Activated T-helper 1 cell treated with anti-CD3 and anti-CD28 coated beads, Interleukin-12 subunit alpha, Interleukin-12 subunit beta, Interleukin-2, Interleukin-4 antibody, amounts not matched to agents 30 ng/mL and 10 ng/mL and 1 ng/mL, durations not matched to agents 14 hours and 24 hours and 36 hours (primary cell): Measurements from ENCODE around the gene CHRDL2. TPM values are rescaled to one million over a fixed set of nuclear protein-coding genes. Genes with fewer than 3 reads are reported as not detected.
"Not testable (repeated sequence)": the region's sequence is repeated elsewhere in the genome, so short reads cannot be mapped to it uniquely, and the experiment has no call there.

Experiments used
- DNase-seq: peaks from one replicate; pipeline ENCODE4 v3.0.0; 2021; ENCODE audit warnings: low spot score
- H3K27ac Mint-ChIP-seq: one replicate; pipeline ENCODE4 v1.8.0; 2021; ENCODE audit warnings: mild to moderate bottlenecking, mixed read lengths
- H3K27me3 Mint-ChIP-seq: one replicate; pipeline ENCODE4 v1.8.0; 2022; ENCODE audit warnings: mild to moderate bottlenecking, moderate library complexity, mixed read lengths; ENCODE audit not compliant: insufficient read depth
- H3K36me3 Mint-ChIP-seq: one replicate; pipeline ENCODE4 v1.8.0; 2021; ENCODE audit warnings: low read depth, mixed read lengths
- H3K4me1 Mint-ChIP-seq: one replicate; pipeline ENCODE4 v1.8.0; 2021; ENCODE audit warnings: low read depth, mixed read lengths
- H3K4me3 Mint-ChIP-seq: one replicate; pipeline ENCODE4 v1.8.0; 2021; ENCODE audit warnings: mild to moderate bottlenecking, moderate library complexity, mixed read lengths
- H3K9me3 Mint-ChIP-seq: one replicate; pipeline ENCODE4 v1.8.0; 2021; ENCODE audit warnings: mixed read lengths
- intact Hi-C: fragments of 100-400 bp; cut with micrococcal nuclease; formaldehyde crosslinking; loops from one replicate; pipeline ENCODE4 v1.15.1; 2024
- total RNA-seq: library from RNA; stranded (reverse); gene quantifications from 2 replicates; pipeline ENCODE4 v1.2.3, GENCODE V29; 2022

Gene CHRDL2
- total RNA-seq, 1 donor from 2014 or later, result not detected

DNA sequence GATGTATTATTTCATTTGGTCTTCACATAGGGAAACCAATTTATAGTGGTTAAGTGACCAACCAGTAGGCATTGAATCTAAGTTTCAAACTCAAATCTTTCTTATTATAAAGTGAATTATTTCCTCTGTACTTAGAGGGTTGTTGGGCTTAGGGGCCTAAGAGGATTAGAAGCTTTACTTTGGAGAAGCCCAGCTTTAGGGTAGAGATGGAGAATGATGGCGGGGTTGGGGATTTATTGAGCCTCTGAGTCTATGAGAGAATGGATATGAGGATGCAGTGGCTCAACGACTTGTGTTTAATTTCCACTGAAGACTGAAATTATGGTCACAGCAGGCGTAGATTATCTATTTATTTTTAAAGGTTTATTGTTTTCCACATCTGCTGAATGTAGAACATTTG, 55.5 kb downstream of the CHRDL2 start:
- Mint-ChIP-seq H3K4me1 (no peaks in the 10 kb centered on the region), H3K27me3 (peaks cover 7% of the 10 kb centered on the region), H3K9me3 (no peaks in the 10 kb centered on the region), H3K4me3 (no peak overlapping the region), H3K36me3 (no peaks in the 10 kb centered on the region), H3K27ac (no peak overlapping the region)
- intact Hi-C loops, result no loop called here
- DNase-seq, result no peak

GRCh38 chr11:74673693-74674360, 57.4 kb downstream of the CHRDL2 start:
- Mint-ChIP-seq H3K36me3 (no peaks in the 10 kb centered on the region), H3K4me3 (no peak overlapping the region), H3K9me3 (no peaks in the 10 kb centered on the region), H3K27ac (no peak overlapping the region), H3K27me3 (no peaks in the 10 kb centered on the region), H3K4me1 (no peaks in the 10 kb centered on the region)
- DNase-seq, result no peak
- intact Hi-C loops, result no loop called here

- Mint-ChIP-seq H3K27me3 (no peaks in the 10 kb centered on the region), H3K4me1 (no peaks in the 10 kb centered on the region), H3K9me3 (no peaks in the 10 kb centered on the region), H3K36me3 (no peaks in the 10 kb centered on the region), H3K27ac (no peak overlapping the region), H3K4me3 (no peak overlapping the region)
- no peak for DNase-seq
- intact Hi-C loops, result no loop called here
These were observed 58.1 kb downstream of the CHRDL2 start for GRCh38 chr11:74672956-74673692.

- Mint-ChIP-seq H3K9me3 (no peaks in the 10 kb centered on the region), H3K27me3 (no peaks in the 10 kb centered on the region), H3K4me1 (no peaks in the 10 kb centered on the region), H3K4me3 (no peak overlapping the region), H3K27ac (no peak overlapping the region), H3K36me3 (no peaks in the 10 kb centered on the region)
- DNase-seq, result no peak
- intact Hi-C loops, result no loop called here
These were observed 58.8 kb downstream of the CHRDL2 start for GRCh38 chr11:74672332-74672955.

DNA sequence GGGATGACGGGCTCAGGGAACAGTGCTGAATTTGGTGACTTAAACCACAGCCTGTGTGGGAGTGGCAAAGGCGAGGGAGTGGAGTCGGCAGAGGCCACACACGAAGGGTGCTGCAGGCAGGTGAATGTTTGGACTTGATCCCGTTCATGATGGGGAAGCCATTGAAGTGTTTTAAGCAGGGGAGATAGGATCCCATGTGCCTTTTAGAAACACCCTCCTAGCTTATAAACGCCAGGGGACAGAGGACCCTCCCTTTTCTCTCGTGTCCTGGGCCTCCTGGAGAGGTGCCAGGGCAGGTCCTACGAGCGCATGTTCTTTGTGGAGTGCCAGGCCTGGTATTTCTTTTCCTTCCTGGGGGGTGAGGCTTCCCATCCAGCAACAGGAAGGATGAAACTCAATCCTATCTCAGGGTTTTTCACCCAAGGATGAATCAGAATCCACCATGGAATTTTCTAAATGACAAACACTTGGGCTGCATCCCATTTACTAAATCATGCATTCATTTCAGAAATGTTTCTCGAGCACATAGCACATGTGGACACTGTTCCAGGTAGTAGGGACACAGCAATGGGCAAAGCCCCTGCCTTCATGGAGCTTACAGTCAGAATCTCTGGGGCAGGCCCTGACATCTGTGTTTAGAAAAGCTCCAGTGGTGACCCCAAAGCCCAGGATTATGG, 59.6 kb downstream of the CHRDL2 start:
- H3K27me3 Mint-ChIP-seq, result no peaks in the 10 kb centered on the region
- no peak overlapping the region for H3K27ac Mint-ChIP-seq
- intact Hi-C loops, result no loop called here
- H3K9me3 Mint-ChIP-seq, result no peaks in the 10 kb centered on the region
- no peaks in the 10 kb centered on the region for H3K36me3 Mint-ChIP-seq
- DNase-seq, result no peak
- no peaks in the 10 kb centered on the region for H3K4me1 Mint-ChIP-seq
- H3K4me3 Mint-ChIP-seq, result no peak overlapping the region

GRCh38 chr11:74670171-74670570, 61.1 kb downstream of the CHRDL2 start:
- H3K4me1 Mint-ChIP-seq, result no peaks in the 10 kb centered on the region

DNA sequence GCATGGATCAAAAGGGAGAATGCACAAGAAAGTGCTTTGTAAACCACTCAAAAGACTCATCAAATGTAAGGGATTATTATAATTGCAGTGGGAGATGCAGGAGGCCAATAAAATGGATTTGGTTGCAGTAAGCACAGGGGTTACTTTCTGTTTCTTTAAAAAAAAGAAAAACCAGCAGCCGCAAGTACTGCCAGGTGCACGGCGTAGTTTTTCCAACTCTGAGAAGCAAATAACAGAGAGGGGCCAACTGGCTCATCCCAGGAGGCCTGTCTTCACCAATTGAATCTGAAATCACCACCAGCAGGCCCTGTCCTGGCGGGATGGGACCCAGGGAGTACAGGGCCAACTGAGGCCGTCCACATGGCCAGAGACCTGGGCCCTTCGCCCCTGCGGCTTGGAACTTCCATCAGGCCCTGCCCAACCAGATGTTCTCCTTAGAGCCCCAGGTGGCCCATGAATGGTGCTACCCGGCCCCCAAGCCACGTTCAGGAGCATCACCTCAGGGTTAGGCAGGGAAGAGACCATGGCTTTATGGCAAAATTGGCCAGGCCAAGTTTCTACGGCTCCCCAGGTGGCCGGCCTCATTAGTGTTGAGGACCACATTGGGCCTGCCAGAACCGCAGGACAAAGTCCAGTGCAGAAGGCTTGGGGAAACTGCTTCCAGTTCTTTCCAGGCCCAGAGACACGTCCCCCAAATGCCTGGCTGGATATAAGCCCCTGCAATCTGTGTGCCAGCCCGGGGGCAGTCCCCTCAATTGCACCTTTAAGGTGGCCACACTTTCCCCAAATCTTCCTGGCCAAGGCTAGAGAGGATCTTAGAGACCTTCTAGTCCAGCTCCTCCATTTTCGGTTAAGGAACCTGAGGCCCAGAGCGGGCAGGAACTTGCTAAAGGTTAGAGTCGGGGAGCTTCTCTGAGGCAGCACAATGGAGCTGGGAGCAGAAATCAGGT, 61.7 kb downstream of the CHRDL2 start:
- no peak overlapping the region for H3K4me3 Mint-ChIP-seq
- intact Hi-C loops, result no loop called here
- H3K4me1 Mint-ChIP-seq, result no peaks in the 10 kb centered on the region
- DNase-seq, result no peak
- H3K27ac Mint-ChIP-seq, result no peak overlapping the region
- no peaks in the 10 kb centered on the region for H3K9me3 Mint-ChIP-seq
- H3K27me3 Mint-ChIP-seq, result no peaks in the 10 kb centered on the region
- no peaks in the 10 kb centered on the region for H3K36me3 Mint-ChIP-seq

More at GRCh38 chr11:74670171-74670570, 61.1 kb downstream of the CHRDL2 start:
- no peaks in the 10 kb centered on the region for H3K9me3 Mint-ChIP-seq
- no peaks in the 10 kb centered on the region for H3K27me3 Mint-ChIP-seq
- H3K4me3 Mint-ChIP-seq, result no peak overlapping the region
- no peak for DNase-seq
- H3K27ac Mint-ChIP-seq, result no peak overlapping the region
- H3K36me3 Mint-ChIP-seq, result no peaks in the 10 kb centered on the region
- intact Hi-C loops, result no loop called here

DNA sequence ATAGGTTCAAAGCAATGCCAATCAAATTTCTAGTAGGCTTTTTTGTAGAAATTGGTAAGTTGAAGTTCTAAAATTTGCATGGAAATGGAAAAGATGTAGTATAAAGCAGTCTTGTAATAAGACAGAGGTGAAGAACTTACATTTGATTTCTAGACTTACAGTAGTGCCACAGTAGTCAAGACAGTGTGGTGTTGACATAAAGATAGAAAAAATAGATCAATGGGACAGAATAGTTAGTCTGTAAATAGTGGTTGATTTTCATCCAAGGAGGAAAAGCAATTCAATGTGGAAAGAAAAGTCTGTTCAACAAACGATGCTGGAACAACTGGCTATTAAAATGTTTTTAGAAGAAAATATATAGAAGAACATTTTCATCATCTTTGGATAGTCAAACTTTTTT, 67.9 kb downstream of the CHRDL2 start:
- Mint-ChIP-seq H3K36me3 (peaks cover 16% of the 10 kb centered on the region), H3K9me3 (peaks cover 7% of the 10 kb centered on the region), H3K27me3 (no peaks in the 10 kb centered on the region), H3K27ac (no peak overlapping the region), H3K4me1 (no peaks in the 10 kb centered on the region), H3K4me3 (no peak overlapping the region)
- intact Hi-C loops, result no loop called here
- no peak for DNase-seq

GRCh38 chr11:74662487-74663103, 68.6 kb downstream of the CHRDL2 start:
- no peaks in the 10 kb centered on the region for H3K27me3 Mint-ChIP-seq
- peaks cover 16% of the 10 kb centered on the region for H3K36me3 Mint-ChIP-seq
- intact Hi-C loops, result no loop called here
- H3K4me1 Mint-ChIP-seq, result no peaks in the 10 kb centered on the region
- DNase-seq, result no peak
- H3K9me3 Mint-ChIP-seq, result peaks cover 7% of the 10 kb centered on the region
- no peak overlapping the region for H3K27ac Mint-ChIP-seq
- no peak overlapping the region for H3K4me3 Mint-ChIP-seq

DNA sequence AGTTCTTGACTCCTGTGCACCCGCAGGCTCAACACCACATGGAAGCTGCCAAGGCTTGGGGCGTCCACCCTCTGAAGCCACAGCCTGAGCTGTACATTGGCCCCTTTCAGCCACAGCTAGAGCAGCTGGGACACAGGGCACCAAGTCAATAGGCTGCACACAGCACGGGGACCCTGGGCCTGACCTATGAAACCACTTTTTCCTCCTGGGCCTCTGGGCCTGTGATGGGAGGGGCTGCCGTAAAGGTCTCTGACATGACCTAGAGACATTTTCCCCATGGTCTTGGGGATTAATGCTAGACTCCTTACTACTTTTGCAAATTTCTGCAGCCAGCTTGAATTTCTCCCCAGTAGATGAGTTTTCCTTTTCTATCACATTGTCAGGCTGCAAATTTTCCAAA, 72.1 kb downstream of the CHRDL2 start:
- H3K36me3 Mint-ChIP-seq, result peaks cover 16% of the 10 kb centered on the region
- H3K27ac Mint-ChIP-seq, DNase-seq, H3K27me3 Mint-ChIP-seq, H3K9me3 Mint-ChIP-seq, intact Hi-C loops, H3K4me1 Mint-ChIP-seq, H3K4me3 Mint-ChIP-seq: not testable (repeated sequence)

DNA sequence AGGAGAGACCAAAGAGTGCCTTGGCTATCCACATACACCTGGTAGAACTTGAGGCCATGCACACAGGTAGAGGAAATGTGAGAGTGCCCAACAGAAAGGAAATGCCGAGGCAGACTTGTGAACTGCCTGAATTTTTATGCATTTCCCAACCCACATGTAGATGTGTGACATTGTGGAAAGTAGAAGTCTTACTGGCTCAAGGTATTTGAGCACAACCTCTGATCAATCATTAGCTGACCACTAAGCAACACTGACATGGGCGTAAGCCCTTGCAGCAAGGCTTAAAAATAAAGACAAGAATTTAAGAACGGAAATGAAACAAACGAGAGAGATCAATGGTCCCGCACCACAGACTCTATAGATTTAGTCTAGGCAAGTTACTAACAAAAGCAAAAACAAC, 76.2 kb downstream of the CHRDL2 start:
- peaks cover 29% of the 10 kb centered on the region for H3K36me3 Mint-ChIP-seq
- intact Hi-C loops, result no loop called here

GRCh38 chr11:74650498-74650897, 80.7 kb downstream of the CHRDL2 start:
- no peak for DNase-seq
- no peaks in the 10 kb centered on the region for H3K9me3 Mint-ChIP-seq
- H3K27ac Mint-ChIP-seq, result no peak overlapping the region
- intact Hi-C loops, result no loop called here
- H3K36me3 Mint-ChIP-seq, result peaks cover 29% of the 10 kb centered on the region
- no peaks in the 10 kb centered on the region for H3K4me1 Mint-ChIP-seq
- H3K4me3 Mint-ChIP-seq, result no peak overlapping the region
- no peaks in the 10 kb centered on the region for H3K27me3 Mint-ChIP-seq

More for the DNA sequence above, 76.2 kb downstream of the CHRDL2 start:
- no peaks in the 10 kb centered on the region for H3K27me3 Mint-ChIP-seq
- no peaks in the 10 kb centered on the region for H3K4me1 Mint-ChIP-seq
- no peak for DNase-seq
- H3K27ac Mint-ChIP-seq, result no peak overlapping the region
- H3K9me3 Mint-ChIP-seq, result peaks cover 7% of the 10 kb centered on the region
- H3K4me3 Mint-ChIP-seq, result no peak overlapping the region
